Endothelial cell of umbilical vein (primary cell): ENCODE data around the gene ASAP2. TPM values are rescaled to one million over a fixed set of nuclear protein-coding genes. Genes with fewer than 3 reads are reported as not detected.

Experiments used
- BruUV-seq: library from RNA; stranded (reverse); fragments of 400-500 nt; replicated peaks from 2 replicates; lab custom pipeline; 2021; lab: Mats Ljungman, UMichigan
- CTCF ChIA-PET: fragments of 300-600, 350-600 bp; sonication (Branson Sonifier 250); formaldehyde crosslinking; loops from one replicate; lab custom pipeline; 2021; ENCODE audit warnings: antibody characterized with exemption, inconsistent platforms; lab: Charles Lee
- POLR2A ChIA-PET: fragments of 300-600, 350-600 bp; sonication (Branson Sonifier 250); formaldehyde crosslinking; loops from one replicate; lab custom pipeline; 2021; ENCODE audit warnings: antibody characterized with exemption, inconsistent platforms; lab: Charles Lee
- DNase-seq: peaks from one replicate; pipeline ENCODE4 v3.0.0-alpha.2; 2011; ENCODE audit warnings: low read depth, low spot score
- FAIRE-seq: peaks from 2 replicates; lab custom pipeline; 2011; peaks lifted over from hg19 to GRCh38; lab: Jason Lieb, UNC
- H2AFZ ChIP-seq: 2 replicates; pipeline ENCODE4 v1.6.0; 2012; ENCODE audit warnings: low read depth, low read length, control low read depth, inconsistent platforms
- H3K27ac ChIP-seq: 2 replicates; pipeline ENCODE4 v1.5.1; 2011; ENCODE audit warnings: low read depth, mild to moderate bottlenecking, control low read depth, low read length, moderate library complexity; ENCODE audit not compliant: insufficient read depth
- H3K27me3 ChIP-seq, 2 experiments: 2 replicates each; pipeline versions ENCODE4 v1.6.0 to v1.6.1; 2011; ENCODE audit warnings: low read length in 2 of 2, mixed read lengths in 1 of 2; ENCODE audit not compliant: control insufficient read depth in 2 of 2, insufficient read depth in 2 of 2
- H3K36me3 ChIP-seq, 2 experiments: 2 replicates in 1 of 2; 3 replicates in 1 of 2; pipeline ENCODE4 v1.5.1; 2011; ENCODE audit warnings: low read length in 2 of 2, mild to moderate bottlenecking in 1 of 2, moderate library complexity in 1 of 2; ENCODE audit not compliant: control insufficient read depth in 2 of 2, insufficient read depth in 2 of 2; ENCODE audit errors: extremely low read depth in 1 of 2
- H3K4me1 ChIP-seq: 3 replicates; pipeline ENCODE4 v1.5.1; 2011; ENCODE audit warnings: mild to moderate bottlenecking, low read length; ENCODE audit not compliant: control insufficient read depth, insufficient read depth; ENCODE audit errors: extremely low read depth
- H3K4me2 ChIP-seq: 2 replicates; pipeline ENCODE4 v1.6.1; 2011; ENCODE audit warnings: low read length, control low read depth, mixed read lengths; ENCODE audit not compliant: insufficient read depth
- H3K4me3 ChIP-seq, 3 experiments: fragments of 200-600 bp in 1 of 3; sonication (generic), shearing (Covaris generic) in 1 of 3; replicated peaks in 1 of 3; 2 replicates each; pipeline ENCODE4 v1.5.1; 2011 to 2016; ENCODE audit warnings: control low read depth in 3 of 3, low read length in 3 of 3, mild to moderate bottlenecking in 2 of 3, inconsistent platforms in 1 of 3, low read depth in 1 of 3, moderate library complexity in 1 of 3; ENCODE audit not compliant: insufficient read depth in 1 of 3
- H3K79me2 ChIP-seq: 2 replicates; pipeline ENCODE4 v1.6.0; 2012; ENCODE audit warnings: low read length, inconsistent platforms; ENCODE audit not compliant: control insufficient read depth, insufficient read depth
- H3K9ac ChIP-seq: replicated peaks from 2 replicates; pipeline ENCODE3; 2011; ENCODE audit warnings: low read length, control low read depth; ENCODE audit not compliant: insufficient read depth; ENCODE audit errors: extremely low read depth
- H3K9me1 ChIP-seq: replicated peaks from 3 replicates; pipeline ENCODE4 v1.6.0; 2011; ENCODE audit warnings: mild to moderate bottlenecking, low read length; ENCODE audit not compliant: control insufficient read depth, insufficient read depth; ENCODE audit errors: extremely low read depth
- H3K9me3 ChIP-seq: replicated peaks from 2 replicates; pipeline ENCODE4 v1.5.1; 2012; ENCODE audit warnings: low read length, inconsistent platforms; ENCODE audit not compliant: control insufficient read depth, insufficient read depth
- H4K20me1 ChIP-seq: replicated peaks from 2 replicates; pipeline ENCODE3; 2011; ENCODE audit warnings: mild to moderate bottlenecking, low read length; ENCODE audit not compliant: control insufficient read depth, insufficient read depth; ENCODE audit errors: extremely low read depth
- EZH2 ChIP-seq: IDR thresholded peaks from 2 replicates; pipeline ENCODE4 v1.6.1; 2012; ENCODE audit warnings: borderline replicate concordance, low read depth, mild to moderate bottlenecking, moderate library complexity, low read length, inconsistent platforms; ENCODE audit not compliant: severe bottlenecking
- FOS ChIP-seq: IDR thresholded peaks from 2 replicates; pipeline ENCODE4 v1.6.1; 2011; ENCODE audit warnings: mild to moderate bottlenecking, low read length, moderate library complexity, borderline replicate concordance; ENCODE audit not compliant: insufficient read depth
- GATA2 ChIP-seq: IDR thresholded peaks from 2 replicates; pipeline ENCODE4 v1.7.0; 2011; ENCODE audit warnings: low read depth, mild to moderate bottlenecking, moderate library complexity, mixed read lengths, low read length; ENCODE audit not compliant: insufficient read length, insufficient read depth
- JUN ChIP-seq: IDR thresholded peaks from 2 replicates; pipeline ENCODE4 v1.6.1; 2011; ENCODE audit warnings: borderline replicate concordance, low read depth; ENCODE audit not compliant: insufficient read length, insufficient read depth
- MYC ChIP-seq: IDR thresholded peaks from one replicate; pipeline ENCODE4 v1.6.1; 2011; ENCODE audit warnings: mild to moderate bottlenecking, low read depth, low read length
- POLR2AphosphoS5 ChIP-seq: IDR thresholded peaks from 2 replicates; pipeline ENCODE4 v1.6.1; 2012; ENCODE audit warnings: low read depth, mild to moderate bottlenecking, control low read depth, low read length, moderate library complexity; ENCODE audit not compliant: insufficient read depth
- dilution Hi-C: fragments of 300-500 bp; cut with MboI; formaldehyde crosslinking; loops from one replicate; pipeline ENCODE4 v1.15.0; 2019; ENCODE audit warnings: low sequenced_read_pairs; ENCODE audit not compliant: extremely low pct_ligation_motif_present
- intact Hi-C: fragments of 100-400 bp; cut with micrococcal nuclease; formaldehyde crosslinking; loops from one replicate; pipeline ENCODE4 v1.10.0; 2022
- polyA plus RNA-seq, 4 experiments: library from polyadenylated mRNA; depleted of rRNA in 3 of 4; stranded (reverse) in 3 of 4; unstranded in 1 of 4; fragments of >200 nt; gene quantifications; 2 replicates each; pipeline versions ENCODE4 v1.2.1 to v1.2.3, GENCODE V29; 2011 to 2012; ENCODE audit warnings: missing spikeins in 1 of 4
- total RNA-seq: library from RNA; stranded (reverse); gene quantifications from 2 replicates; pipeline ENCODE4 v1.2.3, GENCODE V29; 2021
- TF ChIP-seq, protein P1 (sequence below), 2 donors: IDR thresholded peaks; 1 replicate in 1 of 2; 2 replicates in 1 of 2; pipeline ENCODE4 v1.5.1; 2011; ENCODE audit warnings: low read length in 2 of 2, mild to moderate bottlenecking in 2 of 2, moderate library complexity in 2 of 2, control low read depth in 1 of 2, inconsistent platforms in 1 of 2, low read depth in 1 of 2; ENCODE audit not compliant: insufficient read depth in 1 of 2; ENCODE audit errors: extremely low read depth in 1 of 2

Gene ASAP2
- total and polyA plus RNA-seq, 2 donors (not counting 3 experiments of a cell fraction or from before 2014, with no cell fraction given), result 31.1 to 79.2 TPM

DNA sequence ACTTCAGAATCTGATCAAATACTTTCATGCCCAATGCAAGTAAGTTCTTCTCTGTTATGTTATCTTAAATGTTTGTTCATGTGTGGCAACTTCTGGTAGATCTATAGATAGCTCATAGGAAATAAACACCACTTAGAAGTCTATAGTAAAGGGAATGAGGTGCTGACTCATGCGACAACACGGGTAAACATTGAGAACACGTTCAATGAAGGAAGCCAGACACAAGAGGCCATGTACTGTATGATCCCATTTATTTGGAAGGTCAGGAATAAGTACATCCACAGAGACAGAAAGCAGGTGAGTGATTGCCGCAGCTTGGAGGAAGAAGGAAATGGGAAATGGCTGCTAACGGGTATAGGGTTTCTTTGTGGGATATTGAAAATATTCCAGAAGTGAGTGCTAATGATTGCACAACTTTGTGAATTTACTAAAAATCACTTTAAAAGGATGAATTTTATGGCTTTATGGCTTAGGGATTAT lies 121.3 kb downstream of the ASAP2 start:
- Histone ChIP-seq H4K20me1 (no peaks in the 10 kb centered on the region), H3K79me2 (peaks cover 9% of the 10 kb centered on the region), H3K4me2 (peak overlapping the region; percentile 47), H3K9me1 (no peaks in the 10 kb centered on the region), H3K36me3 (peaks cover 14 to 23% of the 10 kb centered on the region in 2 experiments), H3K27ac (peak overlapping the region; percentile 62), H3K4me3 (no peak overlapping the region), H3K9ac (no peak overlapping the region), H3K9me3 (no peaks in the 10 kb centered on the region), H3K4me1 (peaks cover 22% of the 10 kb centered on the region), H3K27me3 (no peaks in the 10 kb centered on the region), H2AFZ (no peak overlapping the region)
- dilution Hi-C loops, result no loop called here
- BruUV-seq, result no TSS peak
- intact Hi-C loops, result loop anchor here (1.0 kb wide), 1 partner anchor 123 kb away; no protein-coding TSS in a partner anchor
- DNase-seq, result peak; percentile 87
- CTCF ChIA-PET, result interaction anchor here (0.7 to 2.2 kb wide), 12 partner anchors 9 to 455 kb away, joined by 3 to 15 read pairs (median 4); partner anchors contain the start of genes ASAP2, CPSF3 and ITGB1BP1
- peak; percentile 64 for TF ChIP-seq JUN
- peak; percentile 58 for TF ChIP-seq GATA2
- TF ChIP-seq FOS, result peak; percentile 60
- peak; percentile 41 for TF ChIP-seq POLR2AphosphoS5
- TF ChIP-seq MYC, result no peak
- TF ChIP-seq EZH2, result no peak
- TF ChIP-seq, protein P1, sequence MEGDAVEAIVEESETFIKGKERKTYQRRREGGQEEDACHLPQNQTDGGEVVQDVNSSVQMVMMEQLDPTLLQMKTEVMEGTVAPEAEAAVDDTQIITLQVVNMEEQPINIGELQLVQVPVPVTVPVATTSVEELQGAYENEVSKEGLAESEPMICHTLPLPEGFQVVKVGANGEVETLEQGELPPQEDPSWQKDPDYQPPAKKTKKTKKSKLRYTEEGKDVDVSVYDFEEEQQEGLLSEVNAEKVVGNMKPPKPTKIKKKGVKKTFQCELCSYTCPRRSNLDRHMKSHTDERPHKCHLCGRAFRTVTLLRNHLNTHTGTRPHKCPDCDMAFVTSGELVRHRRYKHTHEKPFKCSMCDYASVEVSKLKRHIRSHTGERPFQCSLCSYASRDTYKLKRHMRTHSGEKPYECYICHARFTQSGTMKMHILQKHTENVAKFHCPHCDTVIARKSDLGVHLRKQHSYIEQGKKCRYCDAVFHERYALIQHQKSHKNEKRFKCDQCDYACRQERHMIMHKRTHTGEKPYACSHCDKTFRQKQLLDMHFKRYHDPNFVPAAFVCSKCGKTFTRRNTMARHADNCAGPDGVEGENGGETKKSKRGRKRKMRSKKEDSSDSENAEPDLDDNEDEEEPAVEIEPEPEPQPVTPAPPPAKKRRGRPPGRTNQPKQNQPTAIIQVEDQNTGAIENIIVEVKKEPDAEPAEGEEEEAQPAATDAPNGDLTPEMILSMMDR (IDR thresholded peaks at IDR 0.05; ENCODE audit: extremely low read depth in 1 of 2, insufficient read depth in 1 of 2, low read depth in 1 of 2, low read length in 2 of 2), result no peak
- FAIRE-seq, result no peak
- POLR2A ChIA-PET, result no interaction called here
